Mucosa of descending colon (tissue), 3 donors: Measurements from ENCODE around the gene BAHD1. TPM values are rescaled to one million over a fixed set of nuclear protein-coding genes. Genes with fewer than 3 reads are reported as not detected.

Experiments used
- ATAC-seq: fragments of 200-7000 bp; cut with Tn5 transposase; one replicate; pipeline ENCODE4 v1.9.1; 2020; ENCODE audit warnings: mild to moderate bottlenecking, moderate library complexity
- DNase-seq, 3 donors: peaks; one replicate each; pipeline ENCODE4 v3.0.0-alpha.2; 2020
- H3K36me3 ChIP-seq: fragments of 200-600 bp; one replicate; pipeline ENCODE4 v1.8.0; 2021; ENCODE audit warnings: low read depth, mild to moderate bottlenecking
- H3K4me1 ChIP-seq: fragments of 200-600 bp; one replicate; pipeline ENCODE4 v1.8.0; 2021; ENCODE audit warnings: low read depth, mild to moderate bottlenecking
- H3K4me3 ChIP-seq: fragments of 200-600 bp; one replicate; pipeline ENCODE4 v1.8.0; 2021; ENCODE audit warnings: mild to moderate bottlenecking
- H3K9me3 ChIP-seq: fragments of 200-600 bp; one replicate; pipeline ENCODE4 v1.8.0; 2021; ENCODE audit warnings: mild to moderate bottlenecking
- CTCF ChIP-seq: fragments of 200-600 bp; IDR thresholded peaks from one replicate; pipeline ENCODE4 v1.8.0; 2022; ENCODE audit warnings: antibody characterized with exemption, mild to moderate bottlenecking
- intact Hi-C, 2 donors: fragments of 100-400 bp; cut with DNase I in 1 of 2; cut with micrococcal nuclease in 1 of 2; formaldehyde crosslinking; loops; one replicate each; pipeline versions ENCODE4 v1.11.0 to v1.11.1; 2022; cut with DNase I, micrococcal nuclease
- total RNA-seq, 3 donors: library from RNA; stranded (reverse); fragmentation: NEBNext Ultra II Directional in 2 of 3; extraction: Animal tissue kit (Norgen Biotek cat#: 25700) in 2 of 3; gene quantifications; one replicate each; pipeline versions ENCODE4 v1.2.1 to v1.2.4, GENCODE V29; 2021 to 2023
- donor health status: DM: no; HTN: no; CAD: no; lungs with moderate emphysema.
- donor health status: DM: no; HTN: no; CAD: no.
- donor health status: DM: no; HTN: yes; CAD: no.

The BAHD1 gene
- total RNA-seq, 3 donors from 2014 or later: 26.9 to 32.2 (median 31.1) TPM

GRCh38 chr15:40405501-40406381 lies 35.0 kb upstream of the BAHD1 start, which contains the start of gene IVD:
Gene IVD, plus strand, starts transcription at chr15:40405795. Its CDS starts 33 bp downstream, at chr15:40405828.
- H3K9me3 ChIP-seq: no peaks in the 10 kb centered on the region
- ATAC-seq (peak; percentile 99), DNase-seq (peak; percentile 95 to 96 (median 96))
- intact Hi-C loops: no loop called here
- H3K4me3 ChIP-seq: peak within 1 kb of the TSS; percentile 56
- no peaks in the 10 kb centered on the region for H3K36me3 ChIP-seq
- peaks cover 18% of the 10 kb centered on the region for H3K4me1 ChIP-seq
- no peak for TF ChIP-seq CTCF

GRCh38 chr15:40407330-40407990 lies 33.3 kb upstream of the BAHD1 start:
- H3K4me1 ChIP-seq: peaks cover 23% of the 10 kb centered on the region
- no peak for TF ChIP-seq CTCF
- no peak overlapping the region for H3K4me3 ChIP-seq
- DNase-seq: no peak
- intact Hi-C loops: no loop called here
- no peaks in the 10 kb centered on the region for H3K9me3 ChIP-seq
- no peak for ATAC-seq
- no peaks in the 10 kb centered on the region for H3K36me3 ChIP-seq

GRCh38 chr15:40409366-40409765 lies 31.4 kb upstream of the BAHD1 start:
- intact Hi-C loops: no loop called here
- TF ChIP-seq CTCF: no peak
- Histone ChIP-seq H3K36me3 (peaks cover 3% of the 10 kb centered on the region), H3K4me3 (no peak overlapping the region), H3K9me3 (no peaks in the 10 kb centered on the region), H3K4me1 (peaks cover 27% of the 10 kb centered on the region)
- DNase-seq (no peak), ATAC-seq (no peak)

- intact Hi-C loops: no loop called here
- peaks cover 4% of the 10 kb centered on the region for H3K36me3 ChIP-seq
Measured at GRCh38 chr15:40410476-40410875, 30.3 kb upstream of the BAHD1 start.

More at GRCh38 chr15:40410476-40410875, 30.3 kb upstream of the BAHD1 start:
- peaks cover 22% of the 10 kb centered on the region for H3K4me1 ChIP-seq
- ATAC-seq: no peak
- no peak for TF ChIP-seq CTCF
- no peak overlapping the region for H3K4me3 ChIP-seq
- H3K9me3 ChIP-seq: no peaks in the 10 kb centered on the region
- no peak for DNase-seq
